ENCODE measurements around the gene ALG3. TPM values are rescaled to one million over a fixed set of nuclear protein-coding genes. Genes with fewer than 3 reads are reported as not detected.

ALG3 gene
- total and polyA plus RNA-seq, 11 donors = 10.9 to 68.1 (median 17.0) TPM

DNA sequence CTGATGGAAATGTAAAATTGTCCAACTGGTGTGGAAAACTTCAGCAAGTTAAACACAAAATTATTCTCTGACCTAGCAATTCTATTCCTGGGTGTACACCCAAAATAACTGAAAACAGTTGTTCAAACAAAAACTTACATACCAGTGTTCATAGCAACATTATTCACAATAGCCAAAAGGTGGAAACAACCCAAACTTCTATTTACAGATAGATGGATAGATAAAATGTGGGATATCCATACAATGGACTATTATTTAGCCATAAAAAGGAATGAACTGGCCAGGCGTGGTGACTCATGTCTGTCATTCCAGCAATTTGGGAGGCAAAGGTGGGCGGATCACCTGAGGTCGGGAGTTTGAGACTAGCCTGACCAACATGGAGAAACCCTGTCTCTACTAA, 26.2 kb downstream of the ALG3 start:
- 78 to 91% (median 85%) methylated on average over 3 of the region's 3 CpGs for WGBS, 4 donors
- TF ChIP-seq, protein P1, sequence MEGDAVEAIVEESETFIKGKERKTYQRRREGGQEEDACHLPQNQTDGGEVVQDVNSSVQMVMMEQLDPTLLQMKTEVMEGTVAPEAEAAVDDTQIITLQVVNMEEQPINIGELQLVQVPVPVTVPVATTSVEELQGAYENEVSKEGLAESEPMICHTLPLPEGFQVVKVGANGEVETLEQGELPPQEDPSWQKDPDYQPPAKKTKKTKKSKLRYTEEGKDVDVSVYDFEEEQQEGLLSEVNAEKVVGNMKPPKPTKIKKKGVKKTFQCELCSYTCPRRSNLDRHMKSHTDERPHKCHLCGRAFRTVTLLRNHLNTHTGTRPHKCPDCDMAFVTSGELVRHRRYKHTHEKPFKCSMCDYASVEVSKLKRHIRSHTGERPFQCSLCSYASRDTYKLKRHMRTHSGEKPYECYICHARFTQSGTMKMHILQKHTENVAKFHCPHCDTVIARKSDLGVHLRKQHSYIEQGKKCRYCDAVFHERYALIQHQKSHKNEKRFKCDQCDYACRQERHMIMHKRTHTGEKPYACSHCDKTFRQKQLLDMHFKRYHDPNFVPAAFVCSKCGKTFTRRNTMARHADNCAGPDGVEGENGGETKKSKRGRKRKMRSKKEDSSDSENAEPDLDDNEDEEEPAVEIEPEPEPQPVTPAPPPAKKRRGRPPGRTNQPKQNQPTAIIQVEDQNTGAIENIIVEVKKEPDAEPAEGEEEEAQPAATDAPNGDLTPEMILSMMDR (IDR thresholded peaks at IDR 0.05) = no peak
- no peak for TF ChIP-seq POLR2A (IDR thresholded peaks at IDR 0.05)
- Histone ChIP-seq H3K27ac (no peak overlapping the region), H3K27me3 (peaks cover 0 to 24% (median 0%) of the 10 kb centered on the region in 9 donors), H3K9me3 (no peaks in the 10 kb centered on the region), H3K4me3 (no peak overlapping the region), H3K4me1 (no peaks in the 10 kb centered on the region), H3K36me3 (no peaks in the 10 kb centered on the region)
- intact Hi-C loops (cut with DNase I) = no loop called here
- ATAC-seq (no peak), DNase-seq (no peak)

DNA sequence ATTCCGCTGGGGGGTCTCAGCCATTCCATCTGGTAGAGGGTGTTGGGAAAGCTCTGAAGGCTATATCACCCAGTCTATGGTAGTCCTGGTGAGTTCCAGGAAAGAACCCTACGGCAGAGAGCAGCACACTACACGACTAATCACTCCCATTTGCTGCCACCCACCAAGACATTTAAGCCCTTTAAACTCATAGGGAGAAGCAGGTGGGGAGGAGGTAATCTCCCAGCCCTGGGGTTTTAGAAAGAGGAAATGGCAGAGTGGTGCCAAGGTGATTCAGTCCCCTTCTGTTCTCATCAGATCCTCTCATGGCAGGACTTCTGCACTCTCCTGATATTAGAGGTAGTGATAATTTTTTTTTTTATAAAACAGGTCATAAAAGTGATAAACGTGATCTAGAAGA, 29.9 kb downstream of the ALG3 start:
- Histone ChIP-seq H3K27ac (no peak overlapping the region), H3K27me3 (peaks cover 0 to 10% (median 0%) of the 10 kb centered on the region in 9 donors), H3K36me3 (no peaks in the 10 kb centered on the region), H3K4me1 (no peaks in the 10 kb centered on the region), H3K4me3 (no peak overlapping the region), H3K9me3 (no peaks in the 10 kb centered on the region)
- ATAC-seq (no peak), DNase-seq (no peak)
- intact Hi-C loops (cut with DNase I) = no loop called here
- TF ChIP-seq, protein P1 (IDR thresholded peaks at IDR 0.05) = no peak
- TF ChIP-seq POLR2A (IDR thresholded peaks at IDR 0.05) = no peak
- WGBS, 4 donors = 49 to 58% (median 57%) methylated on average over 4 of the region's 4 CpGs

DNA sequence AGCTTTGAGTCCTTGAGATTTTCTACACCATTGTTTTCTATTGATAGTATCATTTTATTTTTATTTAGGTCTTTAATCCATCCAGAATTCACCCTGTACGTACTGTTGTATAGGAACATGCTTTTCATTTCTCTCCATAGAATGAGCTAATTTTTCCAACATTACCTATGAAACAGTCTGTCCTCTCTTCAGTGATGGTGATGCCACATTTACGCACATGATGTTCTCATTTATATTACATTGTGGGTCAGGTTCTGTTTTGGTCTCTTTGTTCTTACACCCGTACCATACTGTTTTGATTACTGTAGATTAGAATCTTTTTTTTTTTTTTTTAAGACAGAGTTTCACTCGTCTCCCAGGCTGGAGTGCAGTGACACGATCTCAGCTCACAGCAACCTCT, 37.0 kb downstream of the ALG3 start:
- intact Hi-C loops (cut with DNase I) = no loop called here
- H3K36me3 ChIP-seq = no peaks in the 10 kb centered on the region
- H3K4me1 ChIP-seq = peaks cover 0 to 5% (median 0%) of the 10 kb centered on the region in 12 donors
- 79 to 81% (median 80%) methylated on average over 5 of the region's 5 CpGs for WGBS, 4 donors
- H3K9me3 ChIP-seq = no peaks in the 10 kb centered on the region
- peaks cover 0 to 5% (median 0%) of the 10 kb centered on the region in 9 donors for H3K27me3 ChIP-seq
- H3K4me3 ChIP-seq = no peak overlapping the region
- TF ChIP-seq, protein P1 (IDR thresholded peaks at IDR 0.05) = no peak
- TF ChIP-seq POLR2A (IDR thresholded peaks at IDR 0.05) = no peak
- no peak overlapping the region for H3K27ac ChIP-seq
- no peak for DNase-seq
- no peak for ATAC-seq

DNA sequence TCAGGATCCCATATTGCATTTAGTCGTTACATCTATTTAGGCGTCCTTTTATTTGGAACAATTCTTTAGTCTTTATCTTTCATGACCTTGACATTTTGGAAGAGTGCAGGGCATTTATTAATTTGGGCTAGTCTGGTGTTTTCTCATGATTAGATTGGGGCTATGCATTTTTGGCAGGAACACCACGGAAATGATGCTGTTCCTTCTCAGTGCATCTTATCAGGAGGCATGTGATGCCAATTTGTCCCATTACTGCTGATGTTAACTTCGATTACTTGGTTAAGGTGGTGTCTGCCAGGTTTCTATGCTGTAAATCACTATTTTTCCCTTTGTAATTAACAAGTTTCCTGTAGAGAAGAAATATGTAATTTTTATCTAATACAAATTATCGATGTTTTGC, 37.5 kb downstream of the ALG3 start:
- no peak for DNase-seq
- intact Hi-C loops (cut with DNase I) = no loop called here
- 69 to 81% (median 76%) methylated on average over 5 of the region's 5 CpGs for WGBS, 4 donors
- Histone ChIP-seq H3K27me3 (peaks cover 0 to 8% (median 0%) of the 10 kb centered on the region in 9 donors), H3K36me3 (no peaks in the 10 kb centered on the region), H3K4me3 (no peak overlapping the region), H3K27ac (no peak overlapping the region), H3K4me1 (peaks cover 0 to 5% (median 0%) of the 10 kb centered on the region in 12 donors), H3K9me3 (no peaks in the 10 kb centered on the region)
- ATAC-seq = no peak
- TF ChIP-seq POLR2A (IDR thresholded peaks at IDR 0.05) = no peak
- TF ChIP-seq, protein P1 (IDR thresholded peaks at IDR 0.05) = no peak
